Measurements from ENCODE around the gene SMIM1.

The SMIM1 gene

GRCh38 chr1:3814771-3815561, 42.4 kb downstream of the SMIM1 start:
- H3K23ac ChIP-seq (ENCODE audit: low read length in 2 of 2): no peak overlapping the region
- H3K4me1 ChIP-seq (ENCODE audit: control insufficient read depth, insufficient read depth, low read depth, low read length): peaks cover 10% of the 10 kb centered on the region
- no peak overlapping the region for H2BK12ac ChIP-seq (ENCODE audit: low read length in 2 of 2)
- no peaks in the 10 kb centered on the region for H3K27me3 ChIP-seq (ENCODE audit: control insufficient read depth in 1 of 2, insufficient read depth in 1 of 2, low read length in 2 of 2)
- H3K14ac ChIP-seq (ENCODE audit: low read length in 2 of 2): no peak overlapping the region
- H3K4me3 ChIP-seq (ENCODE audit: insufficient read depth in 1 of 2, low read depth in 1 of 2, low read length in 2 of 2): no peak overlapping the region
- no peak overlapping the region for H2BK15ac ChIP-seq (ENCODE audit: low read depth, poor library complexity, severe bottlenecking)
- peaks cover 1% of the 10 kb centered on the region for H3K79me1 ChIP-seq (replicated peaks; ENCODE audit: low read length, poor library complexity, severe bottlenecking)
- H2BK5ac ChIP-seq (ENCODE audit: low read depth, low read length, poor library complexity, severe bottlenecking): no peak overlapping the region
- H3K18ac ChIP-seq (ENCODE audit: low read depth in 1 of 2, low read length in 2 of 2): no peak overlapping the region
- H3K36me3 ChIP-seq (ENCODE audit: control insufficient read depth in 1 of 2, insufficient read depth in 2 of 2, low read depth in 1 of 2, low read length in 2 of 2): peaks cover 46 to 49% of the 10 kb centered on the region in 2 experiments
- no peak overlapping the region for H2AFZ ChIP-seq (ENCODE audit: low read depth, low read length)
- H4K8ac ChIP-seq (ENCODE audit: low read length): no peak overlapping the region
- no peaks in the 10 kb centered on the region for H3K9me3 ChIP-seq (ENCODE audit: control insufficient read depth, low read length)
- H2AK5ac ChIP-seq (ENCODE audit: low read length, severe bottlenecking): no peak overlapping the region
- no peak overlapping the region for H3K9ac ChIP-seq (ENCODE audit: low read length)
- WGBS: 95% methylated on average over 42 of the region's 42 CpGs
- no peak overlapping the region for H4K91ac ChIP-seq (ENCODE audit: low read length)
- H3K27ac ChIP-seq (ENCODE audit: low read length, poor library complexity, severe bottlenecking): no peak overlapping the region
- DNase-seq: no peak
- H3K4ac ChIP-seq (ENCODE audit: low read depth in 1 of 2, low read length in 2 of 2): no peak overlapping the region
- H2BK120ac ChIP-seq (ENCODE audit: low read depth, low read length): no peak overlapping the region
- H3K4me2 ChIP-seq (ENCODE audit: low read length, poor library complexity, severe bottlenecking): no peak overlapping the region

GRCh38 chr1:3816331-3817137, 44.0 kb downstream of the SMIM1 start:
- H3K9ac ChIP-seq (ENCODE audit: low read length): no peak overlapping the region
- no peak overlapping the region for H3K27ac ChIP-seq (ENCODE audit: low read length, poor library complexity, severe bottlenecking)
- DNase-seq: no peak
- no peak overlapping the region for H4K91ac ChIP-seq (ENCODE audit: low read length)
- H3K79me1 ChIP-seq (replicated peaks; ENCODE audit: low read length, poor library complexity, severe bottlenecking): peaks cover 1% of the 10 kb centered on the region
- H2BK15ac ChIP-seq (ENCODE audit: low read depth, poor library complexity, severe bottlenecking): no peak overlapping the region
- no peak overlapping the region for H4K8ac ChIP-seq (ENCODE audit: low read length)
- no peaks in the 10 kb centered on the region for H3K9me3 ChIP-seq (ENCODE audit: control insufficient read depth, low read length)
- no peak overlapping the region for H3K18ac ChIP-seq (ENCODE audit: low read depth in 1 of 2, low read length in 2 of 2)
- no peak overlapping the region for H2AK5ac ChIP-seq (ENCODE audit: low read length, severe bottlenecking)
- H3K4me3 ChIP-seq (ENCODE audit: insufficient read depth in 1 of 2, low read depth in 1 of 2, low read length in 2 of 2): no peak overlapping the region
- no peaks in the 10 kb centered on the region for H3K27me3 ChIP-seq (ENCODE audit: control insufficient read depth in 1 of 2, insufficient read depth in 1 of 2, low read length in 2 of 2)
- no peak overlapping the region for H3K4me2 ChIP-seq (ENCODE audit: low read length, poor library complexity, severe bottlenecking)
- no peak overlapping the region for H3K4ac ChIP-seq (ENCODE audit: low read depth in 1 of 2, low read length in 2 of 2)
- no peak overlapping the region for H2AFZ ChIP-seq (ENCODE audit: low read depth, low read length)
- no peak overlapping the region for H3K14ac ChIP-seq (ENCODE audit: low read length in 2 of 2)
- H3K23ac ChIP-seq (ENCODE audit: low read length in 2 of 2): no peak overlapping the region
- peaks cover 11% of the 10 kb centered on the region for H3K4me1 ChIP-seq (ENCODE audit: control insufficient read depth, insufficient read depth, low read depth, low read length)
- no peak overlapping the region for H2BK12ac ChIP-seq (ENCODE audit: low read length in 2 of 2)
- 96% methylated on average over 29 of the region's 38 CpGs for WGBS
- H3K36me3 ChIP-seq (ENCODE audit: control insufficient read depth in 1 of 2, insufficient read depth in 2 of 2, low read depth in 1 of 2, low read length in 2 of 2): peaks cover 58 to 64% of the 10 kb centered on the region in 2 experiments
- H2BK5ac ChIP-seq (ENCODE audit: low read depth, low read length, poor library complexity, severe bottlenecking): no peak overlapping the region
- no peak overlapping the region for H2BK120ac ChIP-seq (ENCODE audit: low read depth, low read length)

- Histone ChIP-seq H3K14ac (ENCODE audit: low read length in 2 of 2) (no peak overlapping the region), H2BK120ac (ENCODE audit: low read depth, low read length) (no peak overlapping the region), H2BK5ac (ENCODE audit: low read depth, low read length, poor library complexity, severe bottlenecking) (no peak overlapping the region), H3K9ac (ENCODE audit: low read length) (no peak overlapping the region), H2AFZ (ENCODE audit: low read depth, low read length) (no peak overlapping the region), H3K23ac (ENCODE audit: low read length in 2 of 2) (no peak overlapping the region), H3K4ac (ENCODE audit: low read depth in 1 of 2, low read length in 2 of 2) (no peak overlapping the region), H3K27ac (ENCODE audit: low read length, poor library complexity, severe bottlenecking) (no peak overlapping the region), H3K36me3 (ENCODE audit: control insufficient read depth in 1 of 2, insufficient read depth in 2 of 2, low read depth in 1 of 2, low read length in 2 of 2) (peaks cover 65 to 71% of the 10 kb centered on the region in 2 experiments), H3K9me3 (ENCODE audit: control insufficient read depth, low read length) (no peaks in the 10 kb centered on the region), H3K27me3 (ENCODE audit: control insufficient read depth in 1 of 2, insufficient read depth in 1 of 2, low read length in 2 of 2) (no peaks in the 10 kb centered on the region), H3K4me2 (ENCODE audit: low read length, poor library complexity, severe bottlenecking) (no peak overlapping the region), H2BK15ac (ENCODE audit: low read depth, poor library complexity, severe bottlenecking) (no peak overlapping the region), H3K4me1 (ENCODE audit: control insufficient read depth, insufficient read depth, low read depth, low read length) (peaks cover 13% of the 10 kb centered on the region), H2AK5ac (ENCODE audit: low read length, severe bottlenecking) (no peak overlapping the region), H4K91ac (ENCODE audit: low read length) (no peak overlapping the region), H3K18ac (ENCODE audit: low read depth in 1 of 2, low read length in 2 of 2) (no peak overlapping the region), H3K4me3 (ENCODE audit: insufficient read depth in 1 of 2, low read depth in 1 of 2, low read length in 2 of 2) (no peak overlapping the region), H3K79me1 (replicated peaks; ENCODE audit: low read length, poor library complexity, severe bottlenecking) (peaks cover 1% of the 10 kb centered on the region), H4K8ac (ENCODE audit: low read length) (no peak overlapping the region), H2BK12ac (ENCODE audit: low read length in 2 of 2) (no peak overlapping the region)
- 96% methylated on average over 17 of the region's 17 CpGs for WGBS
- no peak for DNase-seq
Observed at GRCh38 chr1:3817138-3817740, 44.7 kb downstream of the SMIM1 start.

Measured in mesenchymal stem cell (in vitro differentiated cells and primary cell).